HepG2 (cell line): ENCODE results near the gene PGPEP1. TPM values are rescaled to one million over a fixed set of nuclear protein-coding genes. Genes with fewer than 3 reads are reported as not detected.

Source experiments
- BATF2 ChIP-seq: sonication (generic); formaldehyde crosslinking; IDR thresholded peaks from 2 replicates; pipeline ENCODE4 v1.8.0; 2022; ENCODE audit warnings: mild to moderate bottlenecking, missing genetic modification reagents, moderate library complexity
- BCL6 ChIP-seq: IDR thresholded peaks from 2 replicates; pipeline ENCODE4 v1.6.1; 2016; ENCODE audit warnings: missing genetic modification reagents, missing compliant biosample characterization
- DBP ChIP-seq: sonication (generic); formaldehyde crosslinking; IDR thresholded peaks from 2 replicates; pipeline ENCODE4 v1.4.0; 2020; ENCODE audit warnings: missing genetic modification reagents; ENCODE audit errors: not compliant biosample characterization
- ELF1 ChIP-seq: sonication (generic); formaldehyde crosslinking; IDR thresholded peaks from 2 replicates; pipeline ENCODE4 v1.4.0; 2020; ENCODE audit warnings: missing genetic modification reagents
- HMGXB4 ChIP-seq, 2 experiments: sonication (generic) in 1 of 2; formaldehyde crosslinking in 1 of 2; IDR thresholded peaks; 2 replicates each; pipeline versions ENCODE4 v1.4.0 to v1.6.1; 2018 to 2020; ENCODE audit warnings: missing genetic modification reagents in 2 of 2, borderline replicate concordance in 1 of 2, low read depth in 1 of 2, mild to moderate bottlenecking in 1 of 2, missing biosample characterization in 1 of 2
- JUND ChIP-seq: sonication (generic); formaldehyde crosslinking; IDR thresholded peaks from 2 replicates; pipeline ENCODE4 v1.8.0; 2022; ENCODE audit warnings: mild to moderate bottlenecking, missing genetic modification reagents
- KDM4B ChIP-seq: sonication (generic); formaldehyde crosslinking; IDR thresholded peaks from 2 replicates; pipeline ENCODE4 v1.4.0; 2020; ENCODE audit warnings: missing genetic modification reagents
- MEF2D ChIP-seq: sonication (generic); formaldehyde crosslinking; IDR thresholded peaks from 2 replicates; pipeline ENCODE4 v1.5.1; 2020; ENCODE audit warnings: mild to moderate bottlenecking, missing genetic modification reagents
- MXD4 ChIP-seq: IDR thresholded peaks from 2 replicates; pipeline ENCODE4 v1.6.1; 2016; ENCODE audit warnings: mild to moderate bottlenecking, missing biosample characterization, missing genetic modification reagents
- MXI1 ChIP-seq: IDR thresholded peaks from 3 replicates; pipeline ENCODE4 v1.6.1; 2012; ENCODE audit warnings: low read depth, low read length, inconsistent platforms, borderline replicate concordance
- PAF1 ChIP-seq: IDR thresholded peaks from 2 replicates; pipeline ENCODE4 v1.6.1; 2016; ENCODE audit warnings: missing genetic modification reagents, missing compliant biosample characterization
- PHF20 ChIP-seq: sonication (generic); formaldehyde crosslinking; IDR thresholded peaks from 2 replicates; pipeline ENCODE4 v1.5.0; 2020; ENCODE audit warnings: mild to moderate bottlenecking, missing genetic modification reagents
- PTBP1 ChIP-seq: fragments of 200-400 bp; formaldehyde crosslinking; IDR thresholded peaks from 2 replicates; pipeline ENCODE4 v1.6.1; 2018; ENCODE audit warnings: low read length, low read depth; ENCODE audit not compliant: poor library complexity, severe bottlenecking
- RFX5 ChIP-seq: IDR thresholded peaks from 2 replicates; pipeline ENCODE4 v1.6.1; 2011; ENCODE audit warnings: low read depth, low read length, improper control_type of control experiment
- SALL1 ChIP-seq: sonication (generic); formaldehyde crosslinking; IDR thresholded peaks from 2 replicates; pipeline ENCODE4 v1.8.0; 2022; ENCODE audit warnings: mild to moderate bottlenecking, missing genetic modification reagents
- SATB2 ChIP-seq: sonication (generic); formaldehyde crosslinking; IDR thresholded peaks from 2 replicates; pipeline ENCODE4 v1.5.0; 2020; ENCODE audit warnings: missing genetic modification reagents
- SYNCRIP ChIP-seq: fragments of 200-400 bp; formaldehyde crosslinking; IDR thresholded peaks from 2 replicates; pipeline ENCODE4 v1.6.1; 2018; ENCODE audit warnings: mild to moderate bottlenecking, low read depth, low read length; ENCODE audit not compliant: insufficient read depth
- TEAD2 ChIP-seq: sonication (generic); formaldehyde crosslinking; IDR thresholded peaks from 2 replicates; pipeline ENCODE4 v1.9.0; 2021; ENCODE audit warnings: missing genetic modification reagents
- TOPORS ChIP-seq: sonication (generic); formaldehyde crosslinking; IDR thresholded peaks from 2 replicates; pipeline ENCODE4 v1.8.0; 2023; ENCODE audit warnings: mild to moderate bottlenecking, missing genetic modification reagents
- TSC22D2 ChIP-seq: sonication (generic); formaldehyde crosslinking; IDR thresholded peaks from 2 replicates; pipeline ENCODE4 v1.5.1; 2020; ENCODE audit warnings: missing genetic modification reagents, mild to moderate bottlenecking, borderline replicate concordance
- ZNF207 ChIP-seq: fragments of 450-650 bp; IDR thresholded peaks from 2 replicates; pipeline ENCODE4 v1.6.1; 2016; ENCODE audit warnings: antibody characterized with exemption, borderline replicate concordance
- ZNF317 ChIP-seq: sonication (generic); formaldehyde crosslinking; IDR thresholded peaks from 2 replicates; pipeline ENCODE4 v1.5.0; 2020; ENCODE audit warnings: mild to moderate bottlenecking, missing genetic modification reagents
- ZNF337 ChIP-seq: sonication (generic); formaldehyde crosslinking; IDR thresholded peaks from 2 replicates; pipeline ENCODE4 v1.5.1; 2020; ENCODE audit warnings: missing genetic modification reagents, low read depth, mild to moderate bottlenecking, borderline replicate concordance
- ZNF446 ChIP-seq: sonication (generic); formaldehyde crosslinking; IDR thresholded peaks from 2 replicates; pipeline ENCODE4 v1.5.0; 2020; ENCODE audit warnings: mild to moderate bottlenecking, missing genetic modification reagents
- ZNF496 ChIP-seq: sonication (generic); formaldehyde crosslinking; IDR thresholded peaks from 2 replicates; pipeline ENCODE4 v1.8.1; 2023; ENCODE audit warnings: mild to moderate bottlenecking, moderate library complexity, missing genetic modification reagents; ENCODE audit not compliant: insufficient replicate concordance
- ZNF512 ChIP-seq: sonication (generic); formaldehyde crosslinking; IDR thresholded peaks from 2 replicates; pipeline ENCODE4 v1.4.0; 2020; ENCODE audit warnings: mild to moderate bottlenecking, missing genetic modification reagents
- ZNF891 ChIP-seq: sonication (generic); formaldehyde crosslinking; IDR thresholded peaks from 2 replicates; pipeline ENCODE4 v1.5.0; 2020; ENCODE audit warnings: mild to moderate bottlenecking, missing genetic modification reagents
- polyA plus RNA-seq, 8 experiments: library from polyadenylated mRNA; depleted of rRNA in 3 of 8; stranded (reverse) in 7 of 8; unstranded in 1 of 8; fragments of >200 nt; fragmentation: Illumina TruSeq in 4 of 8; extraction: Trizol in 4 of 8; gene quantifications; 2 replicates each; pipeline versions ENCODE4 v1.2.1 to v1.2.3, GENCODE V29; 2011 to 2016; ENCODE audit warnings: low read depth in 4 of 8, missing spikeins in 1 of 8, mixed read lengths in 1 of 8; ENCODE audit not compliant: insufficient read depth in 1 of 8
- total RNA-seq, 5 experiments: library from RNA; depleted of rRNA; stranded (reverse); fragments of >200 nt; fragmentation: Illumina TruSeq; extraction: Trizol; gene quantifications; 2 replicates each; pipeline ENCODE4 v1.2.3, GENCODE V29; 2016; ENCODE audit warnings: low read depth in 1 of 5

Gene PGPEP1
- total and polyA plus RNA-seq, 2 of the 13 experiments (the other 11 are each of a cell fraction or from before 2014, with no cell fraction given), result 53.1 to 56.6 TPM

GRCh38 chr19:18396471-18397241 lies 56.3 kb downstream of the PGPEP1 start (continued):
- TF ChIP-seq HMGXB4 (CRISPR knock-in tag; IDR thresholded peaks at IDR 0.05; ENCODE audit: borderline replicate concordance in 1 of 2, low read depth in 1 of 2) (0 out of 4 replicates have a peak, but pooled peaks of 1 of the 2 experiments have one; percentile 12), PAF1 (CRISPR knock-in tag) (no peak), ZNF317 (no peak), BATF2 (CRISPR knock-in tag) (no peak), JUND (CRISPR knock-in tag) (no peak), PHF20 (CRISPR knock-in tag) (no peak), BCL6 (CRISPR knock-in tag) (peak; percentile 40; the same call in 1 of the 2 replicates), SYNCRIP (no peak), TEAD2 (CRISPR knock-in tag) (no peak), ZNF207 (no peak), SALL1 (peak; percentile 72), DBP (CRISPR knock-in tag) (no peak), SATB2 (CRISPR knock-in tag) (no peak), MEF2D (CRISPR knock-in tag) (no peak), ZNF512 (CRISPR knock-in tag) (0 out of 2 replicates have a peak, but pooled peaks have one; percentile 10), KDM4B (CRISPR knock-in tag) (no peak), PTBP1 (no peak), ZNF891 (CRISPR knock-in tag) (no peak), TOPORS (CRISPR knock-in tag) (no peak), MXD4 (CRISPR knock-in tag) (peak; percentile 62; the same call in 1 of the 2 replicates), RFX5 (no peak), ZNF337 (CRISPR knock-in tag) (no peak), ZNF446 (CRISPR knock-in tag) (no peak), ZNF496 (CRISPR knock-in tag) (no peak), TSC22D2 (CRISPR knock-in tag) (no peak), ELF1 (CRISPR knock-in tag) (no peak), MXI1 (no peak)
